Naive B cell (primary cell): ENCODE results near the gene RPL18A. TPM values are rescaled to one million over a fixed set of nuclear protein-coding genes. Genes with fewer than 3 reads are reported as not detected.

Experiments used
- ATAC-seq, 2 donors: fragments of 150-1000 bp; cut with Tn5 transposase; 2 replicates each; pipeline ENCODE4 v1.10.0; 2021; ENCODE audit warnings: low read depth in 2 of 2, mild to moderate bottlenecking in 2 of 2, moderate library complexity in 2 of 2
- DNase-seq: peaks from one replicate; pipeline ENCODE4 v3.0.0; 2022
- H3K27ac Mint-ChIP-seq, 6 donors: one replicate each; pipeline ENCODE4 v1.8.0; 2020 to 2022; ENCODE audit warnings: mild to moderate bottlenecking in 6 of 6, mixed read lengths in 6 of 6, moderate library complexity in 5 of 6, inconsistent platforms in 2 of 6
- H3K27me3 Mint-ChIP-seq, 3 donors: one replicate each; pipeline ENCODE4 v1.8.0; 2021 to 2022; ENCODE audit warnings: mixed read lengths in 3 of 3, mild to moderate bottlenecking in 1 of 3
- H3K36me3 Mint-ChIP-seq, 2 donors: one replicate each; pipeline ENCODE4 v1.8.0; 2020 to 2022; ENCODE audit warnings: mixed read lengths in 2 of 2, inconsistent platforms in 1 of 2, mild to moderate bottlenecking in 1 of 2
- H3K4me1 Mint-ChIP-seq, 3 donors: one replicate each; pipeline ENCODE4 v1.8.0; 2020 to 2022; ENCODE audit warnings: mixed read lengths in 3 of 3, inconsistent platforms in 1 of 3, mild to moderate bottlenecking in 1 of 3, moderate library complexity in 1 of 3
- H3K4me3 Mint-ChIP-seq, 8 donors: one replicate each; pipeline ENCODE4 v1.8.0; 2020 to 2022; ENCODE audit warnings: mild to moderate bottlenecking in 8 of 8, mixed read lengths in 8 of 8, moderate library complexity in 8 of 8, inconsistent platforms in 2 of 8
- H3K9me3 Mint-ChIP-seq, 7 donors: one replicate each; pipeline ENCODE4 v1.8.0; 2020 to 2022; ENCODE audit warnings: mixed read lengths in 7 of 7, mild to moderate bottlenecking in 5 of 7, inconsistent platforms in 2 of 7, moderate library complexity in 1 of 7
- polyA plus RNA-seq, 6 donors: library from polyadenylated mRNA; unstranded; fragments of 300-500 nt; fragmentation: Illumina TruSeq; gene quantifications; one replicate each; pipeline ENCODE4 v1.2.3, GENCODE V29; 2021; ENCODE audit warnings: low read depth in 6 of 6

Gene RPL18A
- polyA plus RNA-seq, result 1,000 to 10,000 TPM; 4,544 to 6,141 (median 5,279) TPM

DNA sequence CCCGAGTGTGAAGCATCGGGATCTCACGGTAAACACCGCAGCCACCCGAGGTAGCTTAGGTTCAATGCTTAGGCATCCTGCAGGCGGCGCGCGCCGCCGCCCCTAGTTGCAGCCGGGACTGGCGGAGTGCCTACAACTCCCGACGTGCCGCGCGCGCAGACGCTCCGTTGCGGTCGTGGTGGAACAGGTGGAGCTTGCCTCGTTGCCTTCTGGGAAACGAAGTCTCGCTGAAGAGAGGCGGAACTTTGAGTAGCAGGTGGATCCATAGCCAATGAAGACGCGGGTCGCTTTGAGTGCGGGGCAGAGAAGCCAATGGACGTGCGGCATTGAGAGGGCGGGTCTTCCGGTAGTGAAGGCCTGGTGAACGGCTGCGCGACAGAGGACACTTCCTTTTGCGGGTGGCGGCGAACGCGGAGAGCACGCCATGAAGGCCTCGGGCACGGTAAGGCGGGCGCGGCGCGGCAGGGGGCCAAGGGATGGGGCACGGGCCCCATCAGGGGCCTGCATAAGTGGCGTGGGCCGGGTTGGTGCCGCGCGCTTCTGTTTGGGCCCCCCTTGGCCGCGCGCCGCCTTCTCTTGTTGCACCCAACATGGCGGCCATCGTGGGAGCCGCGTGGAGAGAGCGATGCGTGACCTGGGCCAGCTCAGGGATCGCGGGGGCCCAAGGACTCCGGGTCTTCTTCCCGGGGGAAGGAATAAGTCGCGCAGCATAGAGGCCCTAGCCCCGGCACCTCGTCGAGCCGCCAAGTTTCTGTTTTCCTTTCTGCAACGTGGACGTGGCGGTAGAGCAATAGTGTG, at the start of gene RPL18A:
Gene RPL18A, plus strand, starts transcription at position 378 of the 798 bp plus-strand sequence. Its CDS starts 47 bp downstream, at position 425.
- Mint-ChIP-seq H3K27ac (peak within 1 kb of the TSS; percentile 95 to 100 (median 98)), H3K9me3 (no peaks in the 10 kb centered on the region), H3K4me1 (peaks cover 39 to 56% (median 46%) of the 10 kb centered on the region in 3 donors), H3K36me3 (peaks cover 0 to 14% of the 10 kb centered on the region in 2 donors), H3K4me3 (peak within 1 kb of the TSS; percentile 95 to 100 (median 99)), H3K27me3 (peaks cover 0 to 4% (median 0%) of the 10 kb centered on the region in 3 donors)
- ATAC-seq (peak; percentile 91 to 92), DNase-seq (peak; percentile 97)

DNA sequence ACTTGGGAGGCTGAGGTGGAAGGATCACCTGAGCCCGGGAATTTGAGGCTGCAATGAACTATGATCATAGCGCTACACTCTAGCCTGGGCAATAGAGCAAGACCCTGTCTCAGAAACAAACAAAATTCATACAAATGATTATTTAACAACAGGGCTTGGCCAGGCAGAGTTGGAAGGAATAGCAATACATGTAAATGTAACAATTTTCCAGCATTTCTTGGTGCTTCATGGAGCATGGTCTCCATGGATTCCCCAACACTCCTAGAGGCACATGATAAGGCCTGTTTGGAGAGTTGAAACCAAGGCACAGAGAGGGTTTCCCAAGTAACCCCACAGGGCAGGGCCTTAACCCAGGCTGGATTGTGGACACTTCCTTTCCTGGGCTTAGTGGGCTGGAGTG, 48.6 kb upstream of the RPL18A start:
- no peak for ATAC-seq
- Mint-ChIP-seq H3K27me3 (peaks cover 0 to 31% (median 8%) of the 10 kb centered on the region in 3 donors), H3K27ac (no peak overlapping the region), H3K4me3 (no peak overlapping the region), H3K9me3 (no peaks in the 10 kb centered on the region), H3K4me1 (peaks cover 4 to 10% (median 6%) of the 10 kb centered on the region in 3 donors), H3K36me3 (no peaks in the 10 kb centered on the region)
- no peak for DNase-seq

- H3K4me3 Mint-ChIP-seq, result no peak overlapping the region
- ATAC-seq, result no peak
- no peaks in the 10 kb centered on the region for H3K36me3 Mint-ChIP-seq
These were observed 48.0 kb upstream of the RPL18A start for GRCh38 chr19:17811681-17812080.

GRCh38 chr19:17812099-17812498, 47.6 kb upstream of the RPL18A start:
- no peak overlapping the region for H3K4me3 Mint-ChIP-seq
- no peak for ATAC-seq

More at GRCh38 chr19:17811681-17812080, 48.0 kb upstream of the RPL18A start:
- no peaks in the 10 kb centered on the region for H3K9me3 Mint-ChIP-seq
- peaks cover 4 to 10% (median 6%) of the 10 kb centered on the region in 3 donors for H3K4me1 Mint-ChIP-seq
- peak overlapping the region in 1 of 6 donors; percentile 6 for H3K27ac Mint-ChIP-seq
- no peak for DNase-seq
- H3K27me3 Mint-ChIP-seq, result peaks cover 0 to 31% (median 8%) of the 10 kb centered on the region in 3 donors

DNA sequence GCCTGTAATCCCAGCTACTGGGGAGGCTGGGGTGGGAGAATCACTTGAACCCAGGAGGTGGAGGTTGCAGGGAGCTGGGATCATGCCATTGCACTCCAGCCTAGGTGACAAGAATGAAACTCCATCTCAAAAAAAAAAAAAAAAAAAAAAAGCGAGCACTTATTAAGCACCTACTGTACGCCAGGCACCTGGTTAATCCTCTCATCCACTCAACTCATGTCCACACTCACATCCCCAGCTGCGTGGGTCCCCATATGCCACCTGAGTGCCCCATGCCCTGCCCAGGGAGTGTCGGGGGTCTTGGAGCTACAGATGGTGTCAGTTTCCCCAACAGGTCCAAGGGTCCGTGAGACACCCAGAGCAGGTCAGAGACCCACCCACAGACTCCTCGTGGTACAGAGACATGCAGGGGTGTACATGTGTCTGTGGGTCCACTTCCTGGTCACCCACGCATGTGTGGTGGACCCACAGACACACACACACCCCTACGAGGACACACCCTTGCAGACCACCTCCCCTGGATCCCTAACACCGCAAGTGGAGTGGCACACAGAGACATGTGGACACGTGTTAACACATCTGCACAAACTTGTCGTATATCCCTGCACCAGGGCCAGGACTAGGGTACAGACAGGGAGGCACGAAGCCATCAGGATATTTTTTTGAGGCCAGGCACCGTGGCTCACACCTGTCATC, 41.9 kb upstream of the RPL18A start:
- no peak overlapping the region for H3K27ac Mint-ChIP-seq
- DNase-seq (no peak), ATAC-seq (no peak)
- peaks cover 0 to under 1% (median 0%) of the 10 kb centered on the region in 3 donors for H3K27me3 Mint-ChIP-seq
- H3K9me3 Mint-ChIP-seq, result no peaks in the 10 kb centered on the region
- H3K4me3 Mint-ChIP-seq, result no peak overlapping the region
- no peaks in the 10 kb centered on the region for H3K36me3 Mint-ChIP-seq
- no peaks in the 10 kb centered on the region for H3K4me1 Mint-ChIP-seq

More at GRCh38 chr19:17812099-17812498, 47.6 kb upstream of the RPL18A start:
- H3K27ac Mint-ChIP-seq, result peak overlapping the region in 2 of 6 donors; percentile 6 to 15
- no peaks in the 10 kb centered on the region for H3K36me3 Mint-ChIP-seq
- H3K27me3 Mint-ChIP-seq, result peaks cover 0 to 30% (median 8%) of the 10 kb centered on the region in 3 donors
- no peaks in the 10 kb centered on the region for H3K9me3 Mint-ChIP-seq
- no peak for DNase-seq
- peaks cover 2 to 10% (median 6%) of the 10 kb centered on the region in 3 donors for H3K4me1 Mint-ChIP-seq

DNA sequence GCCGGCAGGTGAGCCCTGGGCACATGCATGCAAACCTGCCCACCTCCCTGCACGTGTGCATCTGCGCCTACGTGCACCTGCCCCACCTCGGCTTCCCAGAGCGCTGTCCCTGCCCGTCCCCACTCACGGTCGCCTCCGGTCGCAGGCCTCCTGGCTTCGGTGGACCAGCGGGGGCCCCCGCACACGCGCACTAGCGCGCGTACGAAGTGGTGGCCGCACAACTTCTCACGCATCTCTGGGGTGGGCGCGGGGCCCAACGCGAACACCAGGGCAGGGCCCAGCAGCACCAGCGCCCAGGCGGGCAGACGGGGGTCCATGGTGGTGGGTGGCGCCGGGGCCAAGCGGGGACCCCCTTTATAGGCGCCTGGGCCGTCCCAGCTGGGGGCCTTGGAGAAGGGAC, 38.5 kb upstream of the RPL18A start, which contains the start of gene INSL3:
Gene INSL3, minus strand, starts transcription at position 330 of the 400 bp plus-strand sequence. Its CDS starts 13 bp downstream, at position 317.
- ATAC-seq (no peak), DNase-seq (no peak)
- Mint-ChIP-seq H3K4me3 (no peak within 1 kb of the TSS), H3K4me1 (peaks cover 0 to 5% (median 3%) of the 10 kb centered on the region in 3 donors), H3K27ac (no peak within 1 kb of the TSS), H3K9me3 (no peaks in the 10 kb centered on the region), H3K36me3 (peaks cover 0 to 7% of the 10 kb centered on the region in 2 donors), H3K27me3 (no peaks in the 10 kb centered on the region)

DNA sequence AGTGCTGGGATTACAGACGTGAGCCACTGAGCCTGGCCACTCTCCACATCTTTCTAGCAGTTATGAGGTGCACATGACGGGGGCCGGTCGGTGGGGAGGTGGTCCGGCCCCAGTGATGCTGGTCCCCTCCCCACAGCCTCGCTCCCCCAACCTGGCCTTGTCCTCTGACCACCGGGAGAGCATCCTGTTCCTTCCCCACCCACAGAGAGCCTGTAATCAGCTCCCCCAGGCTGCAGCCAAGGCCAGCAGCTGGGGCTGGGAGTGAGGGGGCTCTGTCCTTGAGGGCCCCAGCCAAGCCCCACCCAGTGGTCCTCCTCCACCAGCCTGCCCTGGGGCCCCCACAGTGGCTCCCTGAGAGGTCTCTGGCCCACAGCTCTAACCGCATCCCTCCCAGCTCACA, 35.4 kb upstream of the RPL18A start:
- peaks cover 3 to 5% (median 3%) of the 10 kb centered on the region in 3 donors for H3K4me1 Mint-ChIP-seq
- no peak for ATAC-seq
- H3K9me3 Mint-ChIP-seq, result no peaks in the 10 kb centered on the region
- H3K36me3 Mint-ChIP-seq, result peaks cover 0 to 17% of the 10 kb centered on the region in 2 donors
- peak overlapping the region in 3 of 6 donors; percentile 43 to 86 (median 49) for H3K27ac Mint-ChIP-seq
- DNase-seq, result no peak
- no peaks in the 10 kb centered on the region for H3K27me3 Mint-ChIP-seq
- no peak overlapping the region for H3K4me3 Mint-ChIP-seq

DNA sequence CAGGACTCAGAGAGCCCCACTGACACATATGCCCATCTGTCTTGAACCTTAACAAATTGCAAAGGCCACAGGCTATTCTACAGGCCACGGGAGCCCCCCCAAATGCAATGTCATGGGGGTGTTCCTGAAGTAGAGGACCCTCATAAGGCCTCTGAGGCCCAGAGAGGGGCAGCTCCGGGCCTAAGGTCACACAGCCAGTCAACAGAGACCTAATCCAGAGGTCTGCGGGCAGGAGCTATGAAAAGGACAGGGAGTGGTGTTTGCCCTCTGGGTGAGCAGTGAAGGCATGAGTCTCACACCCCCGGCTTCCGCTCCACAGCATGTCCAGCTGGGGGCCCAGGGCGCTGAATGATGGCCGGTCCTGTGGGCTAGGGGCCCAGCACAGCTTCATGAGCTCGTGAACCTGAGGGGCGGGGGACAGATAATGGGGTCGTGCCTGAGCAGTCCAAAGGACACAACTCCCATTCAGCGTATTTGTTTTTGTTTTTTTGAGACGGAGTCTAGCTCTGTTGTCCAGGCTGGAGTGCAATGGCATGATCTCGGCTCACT, 33.1 kb upstream of the RPL18A start:
- Mint-ChIP-seq H3K27me3 (no peaks in the 10 kb centered on the region), H3K9me3 (no peaks in the 10 kb centered on the region), H3K4me3 (no peak overlapping the region), H3K36me3 (peaks cover under 1 to 29% of the 10 kb centered on the region in 2 donors), H3K4me1 (peaks cover 5 to 10% (median 8%) of the 10 kb centered on the region in 3 donors), H3K27ac (no peak overlapping the region)
- no peak for ATAC-seq
- DNase-seq, result no peak

- peaks cover 5 to 33% of the 10 kb centered on the region in 2 donors for H3K36me3 Mint-ChIP-seq
- peak overlapping the region in 3 of 6 donors; percentile 33 to 75 (median 61) for H3K27ac Mint-ChIP-seq
- H3K9me3 Mint-ChIP-seq, result no peaks in the 10 kb centered on the region
- no peaks in the 10 kb centered on the region for H3K27me3 Mint-ChIP-seq
- DNase-seq, result no peak
- H3K4me1 Mint-ChIP-seq, result peaks cover 5 to 8% (median 5%) of the 10 kb centered on the region in 3 donors
- no peak for ATAC-seq
- no peak overlapping the region for H3K4me3 Mint-ChIP-seq
These were observed 29.7 kb upstream of the RPL18A start for GRCh38 chr19:17829855-17830566.

- H3K36me3 Mint-ChIP-seq, result peaks cover 10 to 36% of the 10 kb centered on the region in 2 donors
- no peaks in the 10 kb centered on the region for H3K9me3 Mint-ChIP-seq
- peaks cover 5 to 13% (median 6%) of the 10 kb centered on the region in 3 donors for H3K4me1 Mint-ChIP-seq
- DNase-seq, result no peak
- H3K27me3 Mint-ChIP-seq, result no peaks in the 10 kb centered on the region
- peak overlapping the region in 3 of 6 donors; percentile 33 to 75 (median 61) for H3K27ac Mint-ChIP-seq
- peak; percentile 16 to 21 for ATAC-seq
- no peak overlapping the region for H3K4me3 Mint-ChIP-seq
These were observed 28.9 kb upstream of the RPL18A start for GRCh38 chr19:17830567-17831418.

DNA sequence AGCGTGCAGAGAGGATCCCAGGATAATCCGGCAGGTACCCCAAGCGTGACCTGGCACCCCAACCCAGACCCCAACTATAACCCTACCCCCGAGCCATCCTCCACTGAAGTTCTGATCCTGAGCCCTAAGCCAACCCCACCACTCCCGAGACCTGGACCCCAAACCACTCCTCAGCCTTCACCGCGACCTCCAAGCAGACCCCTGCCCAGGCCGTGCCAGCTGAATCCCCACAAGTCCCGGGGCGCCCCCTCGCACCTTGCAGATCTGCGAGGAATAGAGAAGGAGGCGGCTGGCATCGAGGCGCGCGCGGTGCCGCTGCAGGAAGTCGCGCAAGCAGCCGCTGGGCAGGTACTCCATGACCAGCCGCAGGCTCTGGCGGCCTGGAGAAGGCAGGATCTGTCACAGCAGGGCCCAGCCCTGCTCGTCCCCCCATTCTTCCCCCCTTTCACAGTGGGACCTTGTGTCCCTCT, 28.3 kb upstream of the RPL18A start:
- Mint-ChIP-seq H3K27me3 (no peaks in the 10 kb centered on the region), H3K27ac (no peak overlapping the region), H3K36me3 (peaks cover 15 to 43% of the 10 kb centered on the region in 2 donors), H3K9me3 (no peaks in the 10 kb centered on the region), H3K4me3 (no peak overlapping the region), H3K4me1 (peaks cover 6 to 13% (median 11%) of the 10 kb centered on the region in 3 donors)
- no peak for ATAC-seq
- no peak for DNase-seq
